Stimulated activated CD8-positive, alpha-beta memory T cell treated with anti-CD3 and anti-CD28 coated beads, Interleukin-7, amount 100 ng/mL, for 48 hours (primary cell): ENCODE measurements around the gene DLGAP3.

Experiments
- DNase-seq, 2 donors: peaks; one replicate each; pipeline ENCODE4 v3.0.0-alpha.2; 2020; ENCODE audit warnings: low read depth in 1 of 2; ENCODE audit errors: extremely low read depth in 1 of 2

DLGAP3 gene

GRCh38 chr1:34904236-34905097 lies 25.0 kb downstream of the DLGAP3 start:
- no peak for DNase-seq

GRCh38 chr1:34901919-34902318 lies 27.5 kb downstream of the DLGAP3 start:
- DNase-seq: no peak

GRCh38 chr1:34900775-34901502 lies 28.5 kb downstream of the DLGAP3 start:
- no peak for DNase-seq

GRCh38 chr1:34899906-34900305 lies 29.5 kb downstream of the DLGAP3 start:
- no peak for DNase-seq

GRCh38 chr1:34899471-34899870 lies 30.0 kb downstream of the DLGAP3 start:
- no peak for DNase-seq

- DNase-seq: no peak
Observed at GRCh38 chr1:34898330-34898761, 31.1 kb downstream of the DLGAP3 start.

GRCh38 chr1:34896612-34897011 lies 32.8 kb downstream of the DLGAP3 start:
- DNase-seq: no peak

GRCh38 chr1:34889705-34890104 lies 39.7 kb downstream of the DLGAP3 start:
- no peak for DNase-seq

- DNase-seq: no peak
Observed at GRCh38 chr1:34887593-34887992, 41.9 kb downstream of the DLGAP3 start.

- DNase-seq: peak in 1 of 2 donors; percentile 55
Observed at GRCh38 chr1:34885405-34886247, 43.8 kb downstream of the DLGAP3 start.

- DNase-seq: no peak
Observed at GRCh38 chr1:34884961-34885360, 44.5 kb downstream of the DLGAP3 start.

- no peak for DNase-seq
Observed at GRCh38 chr1:34884536-34884935, 44.9 kb downstream of the DLGAP3 start.

GRCh38 chr1:34879230-34879629 lies 50.2 kb downstream of the DLGAP3 start:
- DNase-seq: no peak

- no peak for DNase-seq
Observed at GRCh38 chr1:34876406-34876805, 53.0 kb downstream of the DLGAP3 start.

GRCh38 chr1:34874296-34874952 lies 55.0 kb downstream of the DLGAP3 start:
- DNase-seq: no peak

- no peak for DNase-seq
Observed at GRCh38 chr1:34872133-34872503, 57.3 kb downstream of the DLGAP3 start.

GRCh38 chr1:34871443-34872132 lies 57.9 kb downstream of the DLGAP3 start:
- DNase-seq: no peak

- DNase-seq: no peak
Observed at GRCh38 chr1:34870395-34870794, 59.1 kb downstream of the DLGAP3 start.

GRCh38 chr1:34869760-34870159 lies 59.7 kb downstream of the DLGAP3 start:
- DNase-seq: no peak
